RWPE1 (cell line): ENCODE measurements around the gene ST3GAL6.

Experiments
- CTCF ChIA-PET: fragments of 350-600 bp; sonication (Branson Sonifier 250); formaldehyde crosslinking; extraction: SDS; loops from one replicate; lab custom pipeline; 2021; lab: Yijun Ruan, JAX
- POLR2A ChIA-PET: fragments of 400-600 bp; formaldehyde crosslinking; extraction: SDS; loops from one replicate; lab custom pipeline; 2020; ENCODE audit warnings: antibody characterized with exemption; ENCODE audit not compliant: low non-redundant PET; lab: Yijun Ruan, JAX
- DNase-seq: peaks from one replicate; pipeline ENCODE4 v3.0.0; 2012; ENCODE audit warnings: low spot score
- H3K27ac ChIP-seq: fragments of 450-650 bp; 2 replicates; pipeline ENCODE4 v1.5.1; 2017
- TF ChIP-seq, protein P1 (sequence below): fragments of 450-650 bp; conservative IDR thresholded peaks from 2 replicates; pipeline ENCODE4 v1.5.1; 2017; ENCODE audit warnings: low read depth, mild to moderate bottlenecking

The ST3GAL6 gene

DNA sequence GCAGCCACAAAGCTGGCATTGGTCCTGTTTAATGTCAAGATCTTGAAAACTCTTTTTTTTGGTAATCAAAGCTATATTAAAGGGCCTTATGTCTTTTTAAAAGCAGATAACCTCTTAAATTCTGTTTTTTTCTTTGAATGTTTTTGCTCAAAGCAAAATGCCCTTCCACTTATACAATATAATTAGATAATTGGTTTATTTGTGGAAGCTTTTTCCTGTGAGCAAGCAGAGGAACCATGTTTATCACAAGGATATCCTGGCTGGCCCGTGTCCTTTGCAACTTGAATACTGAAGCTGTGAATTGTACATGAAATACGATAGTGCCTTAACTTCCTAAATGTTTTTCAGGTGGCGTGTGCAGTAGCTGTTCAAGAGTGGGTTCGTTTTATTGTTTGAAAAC is 2.6 kb downstream of the ST3GAL6 start:
- no peak overlapping the region for H3K27ac ChIP-seq
- TF ChIP-seq, protein P1, sequence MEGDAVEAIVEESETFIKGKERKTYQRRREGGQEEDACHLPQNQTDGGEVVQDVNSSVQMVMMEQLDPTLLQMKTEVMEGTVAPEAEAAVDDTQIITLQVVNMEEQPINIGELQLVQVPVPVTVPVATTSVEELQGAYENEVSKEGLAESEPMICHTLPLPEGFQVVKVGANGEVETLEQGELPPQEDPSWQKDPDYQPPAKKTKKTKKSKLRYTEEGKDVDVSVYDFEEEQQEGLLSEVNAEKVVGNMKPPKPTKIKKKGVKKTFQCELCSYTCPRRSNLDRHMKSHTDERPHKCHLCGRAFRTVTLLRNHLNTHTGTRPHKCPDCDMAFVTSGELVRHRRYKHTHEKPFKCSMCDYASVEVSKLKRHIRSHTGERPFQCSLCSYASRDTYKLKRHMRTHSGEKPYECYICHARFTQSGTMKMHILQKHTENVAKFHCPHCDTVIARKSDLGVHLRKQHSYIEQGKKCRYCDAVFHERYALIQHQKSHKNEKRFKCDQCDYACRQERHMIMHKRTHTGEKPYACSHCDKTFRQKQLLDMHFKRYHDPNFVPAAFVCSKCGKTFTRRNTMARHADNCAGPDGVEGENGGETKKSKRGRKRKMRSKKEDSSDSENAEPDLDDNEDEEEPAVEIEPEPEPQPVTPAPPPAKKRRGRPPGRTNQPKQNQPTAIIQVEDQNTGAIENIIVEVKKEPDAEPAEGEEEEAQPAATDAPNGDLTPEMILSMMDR: no peak
- DNase-seq: no peak

DNA sequence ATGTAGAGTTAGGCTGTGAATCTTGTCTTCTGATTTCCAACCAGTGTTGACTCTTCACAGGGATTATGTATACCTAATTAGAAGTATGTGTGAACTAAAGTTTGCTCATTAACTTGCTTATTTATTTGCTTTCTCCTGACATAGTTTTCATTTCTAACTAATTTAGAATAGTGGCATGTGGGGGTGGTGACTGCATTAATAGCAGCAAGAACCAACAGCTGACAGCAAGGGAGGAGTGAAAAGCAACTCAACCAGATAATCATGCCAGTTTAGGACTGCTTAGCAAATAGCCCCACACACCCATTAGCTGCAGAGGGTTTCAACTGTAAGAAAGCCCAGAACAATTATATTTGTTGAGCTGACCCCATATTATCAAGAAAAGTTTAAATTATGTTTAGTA is 3.8 kb downstream of the ST3GAL6 start:
- ChIA-PET CTCF (interaction anchor here (0.6 kb wide), 1 partner anchor 67 kb away, joined by 7 read pairs; no protein-coding TSS in a partner anchor), POLR2A (no interaction called here)
- H3K27ac ChIP-seq: no peak overlapping the region
- no peak for DNase-seq
- TF ChIP-seq, protein P1: no peak

More for the DNA sequence above, 2.6 kb downstream of the ST3GAL6 start:
- ChIA-PET POLR2A (no interaction called here), CTCF (interaction anchor here (0.7 kb wide), 1 partner anchor 14 kb away, joined by 3 read pairs; no protein-coding TSS in a partner anchor)

DNA sequence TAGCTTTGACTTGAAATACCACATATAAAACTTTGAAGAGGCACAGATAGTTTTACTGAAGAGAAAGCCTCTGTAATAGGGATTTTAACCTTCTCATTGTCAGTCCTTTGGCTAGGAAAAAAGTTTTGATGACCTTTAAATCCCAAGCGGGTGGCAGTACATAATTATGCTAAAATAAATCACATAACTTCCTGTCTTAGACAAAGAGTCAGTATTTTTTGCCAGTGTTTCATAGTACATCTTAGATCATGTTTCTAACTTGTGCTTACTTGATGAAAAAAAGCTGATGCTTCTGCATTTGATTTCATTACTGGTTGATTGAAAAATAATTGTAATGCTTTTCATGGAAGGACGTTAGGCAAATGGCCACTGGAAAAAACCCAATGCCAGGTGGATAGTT is 5.8 kb downstream of the ST3GAL6 start:
- TF ChIP-seq, protein P1: no peak
- ChIA-PET CTCF (no interaction called here), POLR2A (interaction anchor here (0.8 kb wide), 1 partner anchor 60 kb away, joined by 3 read pairs; no protein-coding TSS in a partner anchor)
- no peak for DNase-seq
- no peak overlapping the region for H3K27ac ChIP-seq

GRCh38 chr3:98769448-98769847 is 6.3 kb downstream of the ST3GAL6 start:
- CTCF ChIA-PET: no interaction called here
- H3K27ac ChIP-seq: no peak overlapping the region
- no peak for DNase-seq
- POLR2A ChIA-PET: interaction anchor here (0.8 kb wide), 1 partner anchor 60 kb away, joined by 3 read pairs; no protein-coding TSS in a partner anchor
- TF ChIP-seq, protein P1: no peak

DNA sequence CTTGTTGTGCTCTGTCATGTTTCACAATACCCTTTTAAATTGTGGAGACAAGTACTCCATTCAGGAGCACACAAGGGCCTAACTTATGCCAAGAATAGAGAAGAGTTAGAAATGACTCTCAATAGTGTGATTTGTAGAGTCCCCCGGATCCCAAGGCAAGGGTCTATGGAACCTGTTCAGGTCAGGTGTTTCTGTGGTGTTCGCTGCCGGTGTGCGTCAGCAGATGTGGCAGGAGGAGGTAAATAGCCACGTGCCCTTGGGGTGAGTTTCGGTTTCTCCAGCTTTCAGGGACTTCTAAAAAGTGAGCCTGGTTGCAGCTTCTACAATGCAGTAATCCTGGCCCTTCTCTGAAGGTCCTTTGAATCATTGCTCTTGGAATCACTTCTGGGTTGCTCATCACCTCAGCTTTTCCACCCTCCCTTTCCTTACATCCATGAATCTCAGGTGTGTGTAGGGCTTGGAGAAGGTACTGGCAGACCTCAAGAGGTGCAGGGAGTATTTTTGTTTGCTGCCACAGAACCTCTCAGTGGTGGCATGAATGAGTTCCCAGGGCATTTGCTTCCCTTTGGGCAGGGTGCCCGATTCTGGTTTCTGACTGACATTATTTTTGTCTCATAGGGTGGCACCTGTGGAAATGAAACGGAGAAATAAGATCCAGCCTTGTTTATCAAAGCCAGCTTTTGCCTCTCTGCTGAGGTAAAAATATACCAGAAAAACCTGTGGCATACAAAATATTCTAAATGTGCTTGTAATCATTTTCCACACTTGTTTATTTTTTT is 7.3 kb downstream of the ST3GAL6 start:
- POLR2A ChIA-PET: no interaction called here
- TF ChIP-seq, protein P1: no peak
- CTCF ChIA-PET: interaction anchor here (0.6 kb wide), 1 partner anchor 177 kb away, joined by 3 read pairs; the partner anchor contains the start of gene CPOX
- H3K27ac ChIP-seq: no peak overlapping the region
- no peak for DNase-seq

DNA sequence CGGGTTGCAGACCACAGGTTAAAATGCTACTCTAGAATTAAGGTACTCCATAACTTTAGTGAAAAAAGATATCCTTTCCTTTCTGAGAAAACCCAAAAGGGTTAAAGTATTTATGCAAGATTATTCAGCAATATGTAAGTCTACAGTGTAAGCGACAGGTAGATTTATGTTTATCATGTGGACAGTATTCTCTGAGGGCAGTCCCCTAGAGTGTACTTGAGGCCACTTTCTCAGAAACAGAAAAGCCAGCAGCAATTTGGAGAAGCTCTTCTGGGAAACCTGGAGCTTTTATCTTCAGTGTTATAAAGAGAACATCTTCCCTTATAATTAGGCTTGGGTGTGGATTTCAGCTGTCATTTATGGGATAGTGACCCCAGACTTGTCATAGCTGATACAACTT is 8.9 kb downstream of the ST3GAL6 start:
- DNase-seq: no peak
- CTCF ChIA-PET: no interaction called here

More for the DNA sequence above, 8.9 kb downstream of the ST3GAL6 start:
- TF ChIP-seq, protein P1: no peak
- H3K27ac ChIP-seq: no peak overlapping the region
- POLR2A ChIA-PET: no interaction called here
